ENCODE results near the gene SCEL.

Gene SCEL

DNA sequence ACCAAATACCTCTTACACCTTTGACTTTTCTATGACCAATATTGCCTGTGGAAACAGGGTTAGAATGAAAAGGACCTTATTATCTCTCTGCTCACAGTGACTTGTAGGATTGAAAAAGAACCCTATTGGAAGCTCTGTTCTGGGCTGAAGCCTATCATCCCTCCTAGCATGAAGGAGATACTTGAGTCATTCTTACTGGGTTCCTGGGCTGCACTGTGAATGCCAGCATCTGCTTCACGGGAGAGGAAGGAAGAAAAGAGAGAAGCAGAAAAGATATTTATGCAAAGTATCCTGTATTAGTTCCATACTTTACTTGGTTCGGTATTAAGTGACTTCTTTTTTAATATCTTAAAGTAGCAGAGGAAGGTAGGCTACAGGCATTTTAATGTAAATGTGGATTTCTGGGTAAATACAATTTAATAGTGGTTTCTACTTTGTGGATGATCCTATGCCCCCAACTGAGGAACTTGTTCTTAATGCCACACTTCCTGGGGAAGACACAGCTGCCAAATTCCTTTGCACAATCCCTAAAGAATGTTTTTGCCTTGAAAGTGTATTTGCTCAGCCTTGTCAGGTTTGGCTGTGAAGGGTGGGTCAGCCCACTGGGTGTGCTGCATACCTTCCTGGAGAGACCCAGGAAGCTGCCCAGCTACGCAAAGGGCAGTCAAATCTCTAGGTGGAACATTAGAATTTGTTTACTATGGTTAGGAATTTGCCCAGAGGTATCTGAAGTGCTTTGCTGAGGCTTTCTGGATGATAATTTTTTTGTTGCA is 13.7 kb upstream of the SCEL start:
- DNase-seq = no peak

DNA sequence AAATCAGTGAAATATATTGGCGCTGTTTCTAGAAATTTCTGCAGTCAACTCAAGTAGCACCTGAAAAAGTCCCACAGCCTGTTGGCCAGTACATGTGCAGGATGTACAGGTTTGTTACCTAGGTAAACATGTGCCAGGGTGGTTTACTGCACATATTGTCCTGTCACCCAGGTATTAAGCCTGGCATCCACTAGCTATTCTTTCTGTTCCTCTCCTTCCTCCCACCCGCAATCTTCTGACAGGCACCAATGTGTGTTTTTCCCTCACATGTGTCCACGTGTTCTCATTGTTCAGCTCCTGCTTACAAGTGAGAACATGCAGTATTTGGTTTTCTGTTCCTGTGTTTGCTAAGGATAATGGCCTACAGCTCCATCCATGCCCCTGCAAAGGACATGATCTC is 13.1 kb upstream of the SCEL start:
- no peak for DNase-seq

DNA sequence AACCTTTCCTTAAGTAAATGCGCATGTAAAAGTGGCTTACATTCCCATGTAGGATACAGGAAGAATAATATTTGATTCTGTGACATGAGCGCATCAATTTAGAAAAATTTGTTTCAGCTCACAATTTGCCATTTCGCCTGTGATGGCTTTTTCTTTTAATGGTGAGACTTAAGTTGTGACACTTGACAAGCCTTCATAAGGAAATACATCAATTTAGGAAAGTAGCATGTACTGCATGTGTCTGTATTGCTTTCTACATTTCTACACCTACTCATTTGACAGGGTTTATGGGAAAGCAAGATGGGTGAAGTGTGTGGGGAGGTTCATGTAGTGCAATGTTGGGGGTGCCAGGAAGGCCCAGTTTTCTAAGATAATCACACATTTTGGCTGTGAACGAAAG is 12.1 kb upstream of the SCEL start:
- no peak for DNase-seq

DNA sequence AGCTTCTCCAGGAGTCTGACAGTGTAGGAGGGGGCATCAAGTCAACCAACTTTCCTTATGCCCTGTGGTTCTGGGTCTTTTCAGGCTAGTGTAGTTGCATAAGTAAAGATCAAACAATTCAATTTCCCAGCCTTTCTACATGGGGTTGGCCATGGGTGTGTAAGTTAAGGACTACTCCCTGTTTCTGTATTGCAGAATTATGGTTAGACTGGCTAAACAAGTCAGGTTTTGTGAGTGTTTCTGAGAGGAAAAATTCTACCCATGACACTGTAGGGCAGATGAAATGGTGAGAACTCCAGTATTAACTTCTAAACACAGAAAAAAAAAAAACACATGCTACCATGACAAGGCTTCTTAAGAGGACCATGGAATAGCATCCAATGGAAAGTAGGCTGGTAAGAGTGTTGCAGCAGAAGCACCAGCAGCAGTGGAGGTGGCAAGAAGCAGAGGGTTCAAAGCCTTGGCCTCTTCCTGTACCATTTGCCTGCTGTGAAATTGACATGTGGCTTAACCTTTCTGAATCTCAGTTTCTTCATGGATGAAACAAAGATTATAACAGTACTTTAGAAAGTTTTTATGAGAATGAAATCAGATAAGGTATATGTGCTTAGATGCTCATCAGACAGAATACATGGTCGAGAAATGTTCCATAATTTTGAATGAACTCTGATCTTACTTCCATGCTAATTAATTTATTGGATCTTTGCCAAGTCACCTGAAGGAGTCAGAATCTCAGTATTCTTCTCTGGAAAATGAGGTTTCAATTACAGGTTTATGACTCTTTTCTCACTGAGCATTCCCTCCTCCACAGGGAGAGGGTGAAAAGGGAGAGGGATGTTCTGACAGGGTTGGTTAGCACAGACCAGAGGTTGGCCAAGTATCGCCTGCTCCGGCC is 11.4 kb upstream of the SCEL start:
- no peak for DNase-seq

DNA sequence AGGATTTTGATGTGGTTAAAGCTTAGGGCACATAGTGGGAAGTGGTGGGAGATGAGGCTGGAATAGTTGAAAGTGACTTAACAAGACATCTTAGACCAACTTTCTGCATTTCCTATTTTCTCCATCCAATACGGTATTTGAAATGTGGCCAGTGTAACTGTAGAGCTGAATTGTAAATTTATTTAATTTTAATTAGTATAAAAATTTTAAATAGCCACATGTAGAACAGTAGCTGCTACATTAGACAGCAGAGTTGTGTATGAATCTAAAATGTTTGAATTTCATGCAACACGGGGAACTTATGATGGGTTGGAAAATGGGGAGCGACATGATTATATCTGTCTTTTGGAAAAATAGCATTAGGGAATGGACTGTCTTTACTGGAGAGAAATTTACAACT is 7.1 kb upstream of the SCEL start:
- no peak for DNase-seq

DNA sequence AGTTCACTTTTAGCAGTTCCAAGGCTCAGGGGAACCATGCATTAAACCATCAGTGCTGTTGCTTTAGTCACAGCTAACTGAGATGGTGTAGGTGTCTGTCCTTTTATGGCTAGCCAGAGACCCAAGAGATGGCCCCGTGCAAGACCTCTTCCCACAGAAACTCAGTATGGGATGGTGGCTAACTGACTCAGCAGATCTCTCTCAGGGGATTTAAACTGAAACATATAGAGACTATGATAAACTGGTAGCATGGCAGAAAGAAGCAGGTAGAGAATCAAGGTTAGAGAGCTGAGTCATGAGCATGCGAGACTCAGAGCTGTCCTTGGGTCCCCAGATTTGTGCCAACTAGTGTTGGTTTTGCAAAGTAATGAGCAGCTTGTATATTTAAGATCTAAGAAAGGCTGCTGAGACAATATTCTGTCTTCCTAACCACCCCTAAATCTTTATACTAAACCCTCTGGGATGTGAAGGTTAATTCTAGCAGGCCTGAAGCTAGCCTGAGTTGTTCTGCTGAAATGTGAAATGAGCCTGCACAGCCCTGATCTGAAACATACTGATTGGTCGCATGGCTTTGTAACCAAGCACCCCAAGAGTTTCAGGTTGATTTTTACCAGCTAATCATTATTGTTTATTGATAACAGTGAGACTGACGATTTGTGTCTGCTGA is 6.5 kb upstream of the SCEL start:
- DNase-seq = no peak

DNA sequence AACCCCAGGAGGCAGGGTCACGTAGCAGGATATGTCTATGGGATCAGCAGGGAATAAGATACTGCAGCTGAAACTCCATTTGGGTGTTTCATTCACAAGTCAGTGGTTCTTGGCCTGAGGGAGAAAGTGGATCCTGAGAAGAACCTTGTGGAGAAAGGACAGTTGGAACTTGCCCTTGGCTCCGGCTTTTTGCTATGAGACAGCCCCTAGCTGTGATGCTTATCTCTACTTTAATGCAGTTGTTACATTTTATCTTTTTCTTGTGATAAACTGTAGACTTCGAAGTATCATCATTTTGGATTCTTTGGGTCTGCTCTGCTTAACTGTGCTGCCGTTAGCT is 6.0 kb upstream of the SCEL start:
- no peak for DNase-seq

DNA sequence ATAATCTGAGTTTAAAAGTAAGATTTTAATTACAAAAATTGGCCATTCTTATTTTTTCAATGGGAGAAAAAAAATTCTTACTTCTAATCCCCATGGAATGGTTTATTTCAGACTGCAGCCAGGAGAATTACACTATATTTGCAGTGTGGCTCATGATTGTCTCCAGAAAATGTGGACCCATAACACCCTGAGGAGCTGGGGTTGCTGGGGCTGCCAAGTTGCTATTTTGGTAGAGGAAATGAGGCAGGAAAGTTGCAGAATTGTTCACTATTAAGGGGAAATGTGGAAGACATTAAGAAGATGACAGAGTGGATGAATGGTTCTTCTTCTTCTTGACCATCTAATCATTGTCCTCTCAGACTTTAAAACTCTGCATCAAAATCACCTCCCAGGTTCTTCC is 4.6 kb upstream of the SCEL start:
- DNase-seq = no peak

DNA sequence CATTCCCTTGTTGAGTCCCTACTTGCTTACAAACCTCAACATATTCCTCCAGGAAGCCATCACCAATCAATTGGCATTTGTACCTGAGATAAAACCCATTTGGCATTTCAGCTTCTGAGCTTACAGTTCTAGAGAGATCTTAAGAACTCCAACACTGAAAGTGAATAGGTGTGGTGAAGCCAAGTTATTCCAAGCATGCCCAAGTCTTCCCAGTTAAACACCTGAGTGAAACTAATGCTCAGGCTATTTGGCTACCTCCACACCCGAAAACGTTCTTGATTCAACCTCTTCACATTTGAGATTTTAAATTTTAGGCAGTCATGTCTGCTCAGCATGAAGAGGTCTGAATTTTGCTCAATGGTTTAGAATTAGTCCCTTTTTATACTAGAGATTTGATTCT is 2.5 kb upstream of the SCEL start:
- DNase-seq = no peak

DNA sequence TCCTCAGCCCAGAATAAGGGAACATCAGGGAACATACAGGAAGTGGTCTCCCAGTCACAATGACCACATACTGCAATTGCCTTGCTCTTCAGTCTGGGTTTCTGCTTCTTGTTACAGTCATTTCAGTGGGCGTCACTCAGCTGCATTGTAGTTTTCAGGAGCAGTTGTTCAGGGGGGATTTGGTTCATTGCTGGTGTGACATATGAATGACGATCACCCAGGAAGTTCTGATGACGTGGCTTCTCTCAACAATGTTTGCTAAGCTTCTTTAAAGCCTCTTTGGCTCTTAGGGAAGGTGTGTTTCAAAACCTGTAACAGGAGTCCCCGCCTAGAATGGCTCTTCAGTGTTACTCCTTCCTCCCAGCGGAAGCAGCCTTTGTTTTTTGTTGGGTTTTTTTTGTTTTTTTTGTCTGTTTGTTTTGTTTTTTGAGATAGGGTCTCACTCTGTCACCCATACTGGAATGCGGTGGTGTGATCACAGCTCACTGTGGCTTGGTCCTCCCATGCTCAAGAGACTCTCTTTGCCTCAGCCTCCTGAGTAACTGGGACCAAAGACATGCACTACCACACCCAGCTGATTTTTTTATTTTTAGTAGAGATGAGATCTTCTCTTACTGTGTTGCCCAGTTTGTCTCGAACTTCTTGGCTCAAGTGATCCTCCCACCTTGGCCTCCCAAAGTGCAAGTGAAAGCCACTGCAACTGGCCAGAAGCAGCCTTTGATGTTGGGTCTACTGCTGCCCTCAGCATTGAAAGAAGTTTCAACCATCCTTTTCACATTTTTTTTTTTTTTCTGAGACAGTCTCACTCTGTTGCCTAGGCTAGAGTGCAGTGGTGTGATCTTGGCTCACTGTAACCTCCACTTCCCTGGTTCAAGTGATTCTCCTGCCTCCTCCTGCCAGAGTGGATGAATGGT is 1.4 kb upstream of the SCEL start:
- DNase-seq = no peak

DNA sequence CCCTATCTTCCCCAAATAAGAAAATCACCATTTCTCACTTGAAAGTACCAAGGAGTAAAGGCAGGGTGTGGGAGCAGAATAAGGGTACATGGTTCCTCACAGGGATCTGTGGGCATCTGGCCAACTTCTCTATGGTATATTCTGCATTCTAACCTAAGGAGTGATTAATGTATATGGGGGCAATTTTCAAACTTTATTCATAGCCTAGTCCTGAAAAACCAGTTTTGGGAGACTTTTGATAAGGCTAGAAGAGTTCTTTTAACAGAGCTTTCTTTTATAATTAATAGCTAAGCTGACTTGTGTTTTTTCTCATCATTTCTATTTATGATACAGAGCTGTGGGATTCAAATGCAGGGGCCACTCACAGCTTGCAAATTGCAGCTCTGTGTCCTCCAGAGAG is 852 bp downstream of the SCEL start:
- DNase-seq = no peak

DNA sequence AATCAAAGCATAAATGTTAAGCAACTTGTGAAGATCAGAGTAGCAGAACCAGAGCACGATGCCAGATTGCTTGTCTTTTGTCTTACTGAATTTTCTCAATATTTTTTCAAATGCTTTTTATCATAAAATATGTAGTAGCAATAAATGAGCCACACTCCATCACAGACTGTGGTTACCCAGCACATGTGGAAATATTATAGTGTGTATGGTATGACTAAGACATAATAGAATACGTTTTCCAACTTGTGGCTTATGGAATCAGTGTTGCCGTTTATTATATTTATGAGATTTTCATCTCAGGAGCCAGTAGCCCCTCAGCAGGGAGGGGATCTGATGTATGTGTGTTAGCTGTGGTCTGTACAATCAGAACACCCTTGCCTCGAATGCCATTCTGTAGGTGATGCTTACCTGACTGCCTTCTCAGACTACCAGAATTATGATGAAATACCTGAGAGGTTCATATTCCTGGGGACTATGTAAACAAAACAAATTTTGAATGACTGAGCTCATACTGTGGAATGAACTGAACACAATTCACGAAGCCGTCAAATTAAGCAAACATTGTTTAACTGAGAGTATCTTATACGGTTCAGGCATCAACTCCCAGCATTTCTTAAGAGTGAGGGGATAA is 1.9 kb downstream of the SCEL start:
- no peak for DNase-seq

DNA sequence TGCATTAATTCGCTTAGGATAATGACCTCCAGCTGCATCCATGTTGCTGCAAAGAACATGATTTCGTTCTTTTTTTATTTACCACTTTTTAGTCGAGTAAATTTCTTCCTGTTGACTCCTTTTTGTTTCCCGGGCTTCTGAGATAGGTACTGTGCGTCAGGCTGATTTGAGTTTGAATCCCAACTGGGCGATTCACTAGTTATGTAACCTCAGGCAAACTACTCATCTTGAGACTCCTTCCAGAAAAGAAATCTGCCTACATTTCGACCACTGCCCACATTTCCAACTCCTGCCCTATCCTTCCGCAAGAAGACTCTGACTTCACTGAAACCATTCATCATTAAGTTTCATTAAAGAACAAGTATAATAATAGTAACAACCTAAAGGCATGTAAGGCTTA is 8.2 kb downstream of the SCEL start:
- DNase-seq = no peak

DNA sequence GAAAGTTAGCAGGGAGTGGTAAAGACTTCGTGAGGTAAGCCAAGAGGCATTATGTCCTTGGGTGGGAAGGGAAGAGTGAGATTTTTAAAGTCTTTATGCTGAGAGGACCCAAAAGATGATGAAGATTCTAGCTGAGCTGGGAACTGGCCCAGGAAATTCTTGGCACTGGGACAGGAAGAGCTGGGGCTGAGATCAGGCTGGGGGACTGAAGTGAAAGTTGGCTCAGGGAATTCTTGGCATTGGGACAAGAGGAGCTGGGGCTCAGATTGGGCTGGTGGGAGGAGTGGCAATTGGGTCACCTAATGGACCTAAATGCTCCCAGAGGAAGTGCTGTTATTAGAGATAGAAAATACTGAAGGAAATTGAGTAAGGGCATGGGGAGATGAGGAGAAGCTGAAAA is 8.8 kb downstream of the SCEL start:
- no peak for DNase-seq

DNA sequence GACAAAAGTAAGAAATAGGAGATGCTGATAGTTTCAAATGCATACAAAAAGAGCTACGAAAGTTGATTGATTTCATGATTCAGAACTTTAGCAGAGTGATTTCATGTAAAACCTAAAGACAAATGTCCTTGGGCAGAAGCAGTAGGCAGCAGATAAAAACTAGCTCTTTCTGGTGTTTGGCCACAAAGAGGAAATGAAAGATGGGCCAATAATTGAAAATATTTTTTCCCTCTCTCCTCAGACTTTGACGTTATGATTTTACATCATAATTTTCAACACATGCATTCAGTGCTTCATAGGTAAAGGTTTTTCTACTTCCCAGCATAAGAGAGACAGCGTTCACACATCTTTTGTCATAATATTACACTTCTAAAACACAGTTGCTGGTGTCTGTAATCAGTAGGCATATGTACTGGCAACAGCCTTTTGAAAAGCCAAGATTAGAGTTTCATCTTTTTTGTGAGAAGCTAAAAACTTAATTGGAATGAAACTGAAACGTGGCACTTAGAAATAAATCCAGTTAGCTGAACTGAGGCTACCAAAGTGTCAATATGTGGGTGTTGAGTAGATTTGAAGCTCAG is 9.3 kb downstream of the SCEL start:
- no peak for DNase-seq

DNA sequence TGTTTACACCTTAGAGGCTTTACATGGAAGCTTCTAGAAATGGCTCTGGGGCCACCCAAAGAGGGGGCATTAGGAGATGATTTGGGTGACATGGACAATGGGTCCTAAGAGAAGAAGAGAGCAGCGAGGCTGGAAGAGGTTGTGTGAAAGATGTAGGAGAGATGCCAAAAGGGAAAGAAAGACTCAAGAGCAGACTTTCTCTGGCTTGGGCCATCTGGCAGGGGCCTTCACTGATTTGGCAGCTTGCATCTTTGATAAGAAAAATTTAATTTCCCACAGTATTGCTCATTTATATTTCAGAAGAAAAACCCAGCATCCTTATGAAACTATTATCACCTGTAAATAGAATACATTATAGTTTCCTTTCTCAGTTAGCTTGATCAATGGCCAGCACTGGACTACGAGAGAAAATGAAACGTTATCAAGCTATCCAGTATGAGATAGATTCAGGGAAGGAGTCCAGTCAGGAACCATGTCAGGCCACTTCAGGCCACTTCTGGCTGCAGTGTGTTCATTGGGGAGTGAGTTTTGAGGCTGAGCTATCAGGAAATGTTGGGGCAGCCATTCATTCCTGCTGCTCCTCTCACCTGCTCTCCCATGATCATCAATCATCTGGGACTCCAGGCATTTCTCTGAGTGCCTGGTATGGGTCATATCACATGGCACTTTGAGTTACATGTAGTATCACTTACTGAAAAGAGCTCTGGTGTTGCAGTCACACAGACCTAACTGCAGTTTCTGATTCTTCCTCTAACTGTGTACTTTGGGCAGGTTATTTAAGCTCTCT is 10.3 kb downstream of the SCEL start:
- DNase-seq = no peak

DNA sequence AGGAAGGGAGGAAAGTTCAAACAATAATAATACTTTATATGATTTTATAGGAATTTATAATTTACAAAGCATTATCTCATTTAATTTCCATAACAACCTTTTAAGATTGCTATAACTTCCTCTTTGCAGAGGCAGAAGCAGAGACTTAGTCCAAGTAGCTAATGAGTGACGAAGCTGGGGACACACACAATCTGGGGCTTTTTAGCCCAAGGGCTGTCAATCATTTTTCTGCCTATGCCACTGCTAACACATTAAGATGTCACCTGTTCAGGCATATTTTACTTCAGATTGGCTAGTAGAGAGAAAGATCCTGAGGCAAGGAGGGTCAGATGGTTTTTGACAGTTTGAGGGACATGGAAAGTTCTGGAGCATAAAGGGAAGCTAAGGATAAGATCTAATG is 12.6 kb downstream of the SCEL start:
- no peak for DNase-seq

DNA sequence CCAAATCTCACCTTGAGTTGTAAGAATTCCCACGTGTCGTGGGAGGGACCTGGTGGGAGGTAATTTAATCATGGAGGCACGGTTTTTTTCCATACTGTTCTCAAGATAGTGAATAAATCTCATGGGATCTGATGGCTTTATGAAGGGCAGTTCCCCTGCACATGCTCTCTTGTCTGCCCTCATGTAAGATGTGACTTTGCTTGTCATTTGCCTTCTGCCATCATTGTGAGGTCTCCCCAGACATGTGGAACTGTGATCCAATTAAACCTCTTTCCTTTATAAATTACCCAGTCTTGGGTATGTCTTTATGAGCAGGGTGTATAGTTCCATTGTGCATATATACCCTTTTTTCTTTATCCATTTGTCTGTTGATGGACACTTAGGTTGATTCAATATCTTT is 13.1 kb downstream of the SCEL start:
- no peak for DNase-seq

DNA sequence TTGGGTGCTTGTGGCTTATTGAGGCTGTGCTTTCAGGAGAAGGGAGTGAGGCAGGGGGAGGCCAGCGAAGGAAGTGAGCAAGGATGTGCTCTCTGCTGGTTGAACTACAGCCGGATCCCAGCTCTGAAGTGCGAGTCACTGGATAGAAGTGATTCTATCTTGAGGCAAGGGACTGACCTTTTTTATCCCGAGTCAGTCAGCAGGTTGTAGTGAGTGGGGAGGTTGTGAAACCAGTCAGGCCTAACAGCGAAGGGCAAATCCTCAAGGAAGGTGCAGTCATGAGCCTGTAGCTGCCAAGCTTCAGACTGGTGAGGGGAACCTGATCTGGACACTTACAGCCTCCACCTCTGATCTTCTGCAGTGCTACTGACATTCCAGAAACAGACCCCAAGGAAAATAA is 18.6 kb downstream of the SCEL start:
- no peak for DNase-seq

DNA sequence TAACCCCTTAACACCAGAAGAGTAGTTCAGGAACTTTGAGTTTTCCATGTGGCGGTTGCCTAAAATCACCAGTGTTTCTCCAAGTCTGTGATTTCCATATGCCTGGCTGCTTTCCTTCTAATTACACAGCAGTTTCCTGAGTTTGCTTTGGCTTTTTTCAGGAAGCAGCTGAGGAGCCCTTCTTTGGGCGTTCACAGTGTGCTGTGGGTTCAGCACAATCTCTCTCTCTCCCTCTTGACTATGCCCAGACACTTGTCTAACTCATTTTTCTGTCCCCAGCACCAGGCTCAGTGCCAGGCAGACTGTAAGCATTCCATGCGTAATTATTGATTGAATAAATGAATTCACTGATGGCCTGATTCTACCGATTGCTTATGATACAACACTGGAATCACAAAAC is 19.7 kb downstream of the SCEL start:
- DNase-seq = no peak

DNA sequence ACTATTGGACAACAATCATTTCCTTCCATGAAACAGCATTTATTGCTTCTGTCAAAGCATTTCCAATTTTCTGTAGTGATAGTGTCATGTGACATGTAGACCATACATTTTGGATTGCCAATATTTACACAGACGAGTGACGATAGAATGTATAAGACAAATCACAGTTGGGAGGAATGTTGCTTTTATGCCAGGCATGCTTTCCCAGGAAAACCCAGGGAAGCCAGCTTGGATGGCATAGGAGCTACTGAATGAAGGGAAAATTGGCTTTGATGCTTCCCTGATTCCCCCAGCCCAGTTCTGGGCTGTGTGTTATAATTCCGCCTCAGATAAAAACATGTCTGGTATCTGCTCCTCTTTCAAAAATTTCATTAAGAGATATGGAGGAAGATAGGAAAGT is 22.5 kb downstream of the SCEL start:
- no peak for DNase-seq

Measured in activated T-cell treated with anti-CD3 and anti-CD28 coated beads for 4 hours (primary cell).